Upper lobe of left lung (tissue), 4 donors: ENCODE data around the gene THOC6.

Experiments used
- CTCF ChIP-seq, 6 experiments: fragments of 450-650 bp in 4 of 6; fragments of 200-600 bp in 2 of 6; sonication (generic) in 2 of 6; IDR thresholded peaks; one replicate each; pipeline ENCODE4 v1.5.1; 2016 to 2019; ENCODE audit warnings: antibody characterized with exemption in 6 of 6
- EP300 ChIP-seq, 4 donors: sonication (generic); formaldehyde crosslinking; IDR thresholded peaks; one replicate each; pipeline ENCODE4 v1.5.1; 2017; ENCODE audit warnings: antibody characterized with exemption in 4 of 4, control low read depth in 2 of 4
- POLR2A ChIP-seq, 4 donors: fragments of 450-650 bp; IDR thresholded peaks; one replicate each; pipeline ENCODE4 v1.5.1; 2016 to 2017; ENCODE audit warnings: antibody characterized with exemption in 4 of 4, mild to moderate bottlenecking in 2 of 4

- no peak for TF ChIP-seq CTCF (IDR thresholded peaks at IDR 0.05)
- no peak for TF ChIP-seq POLR2A (IDR thresholded peaks at IDR 0.05)
- no peak for TF ChIP-seq EP300 (IDR thresholded peaks at IDR 0.05)
These were observed 36.0 kb upstream of the THOC6 start for GRCh38 chr16:2987833-2988232.
